OCI-LY1 (cell line): ENCODE data around the gene KCTD16.

ENCODE experiments used
- EZH2 ChIP-seq: fragments of 200-600 bp; sonication (generic), shearing (Covaris generic); IDR thresholded peaks from 2 replicates; pipeline ENCODE4 v1.8.0; 2017; ENCODE audit warnings: borderline replicate concordance, mixed run types, mild to moderate bottlenecking, antibody characterized with exemption, low read length, moderate library complexity, mixed read lengths
- TF ChIP-seq, protein P1 (sequence below): fragments of 200-600 bp; sonication (generic), shearing (Covaris generic); IDR thresholded peaks from 2 replicates; pipeline ENCODE4 v1.5.1; 2017; ENCODE audit warnings: mild to moderate bottlenecking, antibody characterized with exemption, low read length, moderate library complexity, mixed read lengths

DNA sequence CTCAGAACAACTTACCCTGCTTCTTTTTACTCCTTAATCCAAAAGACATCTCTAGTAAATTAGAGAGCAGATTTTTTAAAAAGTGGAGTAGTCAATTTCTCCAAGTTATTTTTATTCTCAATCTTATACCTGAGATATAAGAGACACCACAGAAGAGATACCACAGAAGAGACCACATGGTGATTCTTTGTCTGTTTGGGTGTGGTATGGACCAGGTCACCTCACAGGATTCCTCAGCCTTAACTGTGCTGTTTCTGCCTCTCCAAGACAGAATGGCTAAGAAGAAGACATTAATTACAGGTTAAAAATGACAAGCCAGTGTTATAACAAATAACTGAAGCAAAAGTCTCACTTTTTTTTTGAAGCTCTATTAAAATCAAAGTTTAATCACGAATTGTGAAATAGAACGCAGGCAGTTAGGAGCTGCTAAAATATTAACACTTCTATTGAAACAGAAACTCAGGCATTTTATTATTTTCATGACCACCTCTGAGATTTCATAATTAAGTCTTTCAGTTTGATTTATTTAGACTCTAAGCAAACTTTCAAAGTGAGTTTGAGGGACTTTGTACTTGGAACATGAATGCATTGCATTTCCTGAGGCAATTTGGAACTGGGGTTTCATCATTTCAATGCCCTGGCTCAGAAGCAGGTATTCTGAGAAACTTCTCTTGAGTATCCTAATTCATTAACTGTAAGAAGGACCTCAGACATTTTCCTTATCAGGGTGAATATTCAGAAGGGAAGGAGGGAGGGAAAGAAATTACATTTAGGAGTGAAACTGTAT, 280.7 kb downstream of the KCTD16 start:
- TF ChIP-seq, protein P1, sequence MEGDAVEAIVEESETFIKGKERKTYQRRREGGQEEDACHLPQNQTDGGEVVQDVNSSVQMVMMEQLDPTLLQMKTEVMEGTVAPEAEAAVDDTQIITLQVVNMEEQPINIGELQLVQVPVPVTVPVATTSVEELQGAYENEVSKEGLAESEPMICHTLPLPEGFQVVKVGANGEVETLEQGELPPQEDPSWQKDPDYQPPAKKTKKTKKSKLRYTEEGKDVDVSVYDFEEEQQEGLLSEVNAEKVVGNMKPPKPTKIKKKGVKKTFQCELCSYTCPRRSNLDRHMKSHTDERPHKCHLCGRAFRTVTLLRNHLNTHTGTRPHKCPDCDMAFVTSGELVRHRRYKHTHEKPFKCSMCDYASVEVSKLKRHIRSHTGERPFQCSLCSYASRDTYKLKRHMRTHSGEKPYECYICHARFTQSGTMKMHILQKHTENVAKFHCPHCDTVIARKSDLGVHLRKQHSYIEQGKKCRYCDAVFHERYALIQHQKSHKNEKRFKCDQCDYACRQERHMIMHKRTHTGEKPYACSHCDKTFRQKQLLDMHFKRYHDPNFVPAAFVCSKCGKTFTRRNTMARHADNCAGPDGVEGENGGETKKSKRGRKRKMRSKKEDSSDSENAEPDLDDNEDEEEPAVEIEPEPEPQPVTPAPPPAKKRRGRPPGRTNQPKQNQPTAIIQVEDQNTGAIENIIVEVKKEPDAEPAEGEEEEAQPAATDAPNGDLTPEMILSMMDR = no peak
- no peak for TF ChIP-seq EZH2
